Nephron progenitor cell (in vitro differentiated cells): Measurements from ENCODE around the gene DHX16.

Source experiments
- DNase-seq: peaks from one replicate; pipeline ENCODE4 v3.0.0; 2021
- H3K27ac Mint-ChIP-seq: 2 replicates; pipeline ENCODE4 v1.8.0; 2021; ENCODE audit warnings: mild to moderate bottlenecking, moderate library complexity, mixed read lengths
- H3K27me3 Mint-ChIP-seq: 2 replicates; pipeline ENCODE4 v1.8.0; 2021; ENCODE audit warnings: mild to moderate bottlenecking, low read depth, mixed read lengths; ENCODE audit not compliant: poor library complexity
- H3K36me3 Mint-ChIP-seq: 2 replicates; pipeline ENCODE4 v1.8.0; 2021; ENCODE audit warnings: low read depth, mixed read lengths
- H3K4me1 Mint-ChIP-seq: 2 replicates; pipeline ENCODE4 v1.8.0; 2021; ENCODE audit warnings: mixed read lengths
- H3K4me3 Mint-ChIP-seq: 2 replicates; pipeline ENCODE4 v1.8.0; 2021; ENCODE audit warnings: mild to moderate bottlenecking, moderate library complexity, mixed read lengths
- H3K9me3 Mint-ChIP-seq: 2 replicates; pipeline ENCODE4 v1.8.0; 2021; ENCODE audit warnings: mild to moderate bottlenecking, moderate library complexity, mixed read lengths
- CTCF ChIP-seq: fragments of 200-600 bp; sonication (generic); IDR thresholded peaks from 2 replicates; pipeline ENCODE4 v1.5.0; 2021; ENCODE audit warnings: antibody characterized with exemption

Gene DHX16

GRCh38 chr6:30645989-30646388, 26.8 kb downstream of the DHX16 start:
- Mint-ChIP-seq H3K27me3 (no peaks in the 10 kb centered on the region), H3K27ac (peak overlapping the region; percentile 88), H3K4me3 (peak overlapping the region; percentile 89), H3K4me1 (peaks cover 28% of the 10 kb centered on the region), H3K36me3 (peaks cover 44% of the 10 kb centered on the region), H3K9me3 (no peaks in the 10 kb centered on the region)
- TF ChIP-seq CTCF, result no peak
- DNase-seq, result no peak

- no peak for DNase-seq
- Mint-ChIP-seq H3K27me3 (no peaks in the 10 kb centered on the region), H3K4me3 (no peak overlapping the region), H3K36me3 (peaks cover 52% of the 10 kb centered on the region), H3K9me3 (no peaks in the 10 kb centered on the region), H3K27ac (peak overlapping the region; percentile 88), H3K4me1 (peaks cover 25% of the 10 kb centered on the region)
- no peak for TF ChIP-seq CTCF
Measured at GRCh38 chr6:30644769-30645168, 28.0 kb downstream of the DHX16 start.

- no peak for TF ChIP-seq CTCF
- Mint-ChIP-seq H3K27me3 (no peaks in the 10 kb centered on the region), H3K9me3 (no peaks in the 10 kb centered on the region), H3K4me3 (no peak overlapping the region), H3K36me3 (peaks cover 63% of the 10 kb centered on the region), H3K4me1 (peaks cover 22% of the 10 kb centered on the region), H3K27ac (peak overlapping the region; percentile 14)
- no peak for DNase-seq
Measured at GRCh38 chr6:30643656-30644055, 29.1 kb downstream of the DHX16 start.

DNA sequence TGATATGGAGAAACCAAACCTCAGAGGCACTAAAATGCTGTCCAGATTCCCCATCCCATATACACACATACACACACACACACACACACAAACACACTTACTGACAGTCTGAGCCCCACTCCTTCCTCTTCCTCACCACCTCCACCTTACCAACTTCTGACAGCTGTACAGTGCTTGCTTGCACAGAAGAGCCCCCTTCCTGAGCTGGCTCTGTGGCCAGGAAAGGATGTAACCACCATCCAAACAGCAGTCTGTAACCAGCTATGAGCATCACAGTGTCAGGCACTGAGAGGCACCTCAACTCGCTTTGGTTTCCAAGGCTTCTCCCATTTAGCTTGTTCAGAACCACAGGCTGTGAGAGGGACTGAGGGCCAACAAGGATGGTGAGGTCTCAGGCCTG, 31.8 kb downstream of the DHX16 start:
- Mint-ChIP-seq H3K27ac (peak overlapping the region; percentile 81), H3K9me3 (no peaks in the 10 kb centered on the region), H3K27me3 (no peaks in the 10 kb centered on the region), H3K4me1 (peaks cover 7% of the 10 kb centered on the region), H3K4me3 (no peak overlapping the region), H3K36me3 (peaks cover 81% of the 10 kb centered on the region)
- no peak for TF ChIP-seq CTCF
- DNase-seq, result no peak

DNA sequence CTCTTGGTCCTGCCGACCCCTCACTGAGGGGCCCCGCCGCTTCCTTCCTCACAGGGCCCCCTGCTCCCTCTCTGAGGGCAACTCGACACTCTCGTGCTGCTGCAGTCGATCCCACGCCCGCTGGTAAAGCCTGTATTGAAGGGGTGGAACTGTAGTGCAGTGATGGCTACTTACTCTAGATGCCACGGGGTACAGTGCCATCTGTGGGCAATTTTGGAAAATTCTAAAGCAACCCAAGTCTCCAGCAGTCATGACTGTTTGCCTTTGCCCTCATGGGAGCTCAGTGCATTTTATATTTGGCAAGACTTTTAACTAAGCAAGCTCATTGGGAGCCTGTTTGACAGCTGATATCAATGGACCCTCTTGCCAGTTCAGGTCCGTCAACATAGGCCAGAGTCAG, 32.3 kb downstream of the DHX16 start:
- DNase-seq, result no peak
- H3K4me3 Mint-ChIP-seq, result no peak overlapping the region
- H3K4me1 Mint-ChIP-seq, result peaks cover 2% of the 10 kb centered on the region
- H3K27me3 Mint-ChIP-seq, result no peaks in the 10 kb centered on the region
- H3K9me3 Mint-ChIP-seq, result no peaks in the 10 kb centered on the region
- H3K27ac Mint-ChIP-seq, result no peak overlapping the region
- H3K36me3 Mint-ChIP-seq, result peaks cover 82% of the 10 kb centered on the region
- no peak for TF ChIP-seq CTCF

DNA sequence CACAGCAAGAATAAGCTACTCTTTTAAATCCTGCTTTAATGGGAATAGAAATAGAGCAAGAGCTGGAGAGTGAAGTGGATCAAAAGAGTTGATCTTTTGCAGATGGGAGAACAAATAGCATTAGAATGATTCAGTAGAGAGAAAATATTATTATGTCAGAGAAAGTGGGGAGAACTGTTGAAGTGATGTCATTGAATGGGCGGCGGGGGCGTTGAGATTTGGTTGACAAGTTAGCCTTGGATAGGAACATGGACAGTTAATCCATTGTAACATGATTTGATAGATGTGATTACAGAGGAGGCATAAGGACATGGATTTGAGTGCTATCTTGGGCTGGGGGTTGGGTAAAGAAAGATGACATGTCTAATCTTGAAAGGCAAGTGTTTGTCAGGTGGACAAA, 37.0 kb downstream of the DHX16 start:
- Mint-ChIP-seq H3K27me3 (no peaks in the 10 kb centered on the region), H3K9me3 (peaks cover 6% of the 10 kb centered on the region), H3K4me1 (no peaks in the 10 kb centered on the region), H3K36me3 (peaks cover 91% of the 10 kb centered on the region), H3K4me3 (no peak overlapping the region), H3K27ac (peak overlapping the region; percentile 1)
- TF ChIP-seq CTCF, result no peak
- DNase-seq, result no peak
